Fibroblast of lung (primary cell): ENCODE measurements around the gene YRDC. TPM values are rescaled to one million over a fixed set of nuclear protein-coding genes. Genes with fewer than 3 reads are reported as not detected.
A peak's percentile ranks its signal among the peaks of the same experiment; 100 is the strongest.

Experiments used
- DNase-seq, 2 donors: peaks; one replicate each; pipeline versions ENCODE4 v3.0.0 to v3.0.0-alpha.2; 2010; ENCODE audit warnings: low read depth in 2 of 2
- H2AFZ ChIP-seq: 2 replicates; pipeline ENCODE4 v1.5.1; 2012; ENCODE audit warnings: low read length, control low read depth, inconsistent platforms
- H3K27ac ChIP-seq: 2 replicates; pipeline ENCODE4 v1.5.1; 2011; ENCODE audit warnings: low read length, control low read depth; ENCODE audit not compliant: insufficient read depth
- H3K27me3 ChIP-seq: 2 replicates; pipeline ENCODE4 v1.5.1; 2011; ENCODE audit warnings: mild to moderate bottlenecking, low read length; ENCODE audit not compliant: control insufficient read depth, insufficient read depth
- H3K36me3 ChIP-seq: 2 replicates; pipeline ENCODE4 v1.5.1; 2011; ENCODE audit warnings: low read length; ENCODE audit not compliant: control insufficient read depth, insufficient read depth
- H3K4me1 ChIP-seq: 2 replicates; pipeline ENCODE4 v1.5.1; 2011; ENCODE audit warnings: low read length; ENCODE audit not compliant: control insufficient read depth, insufficient read depth; ENCODE audit errors: extremely low read depth
- H3K4me2 ChIP-seq: 2 replicates; pipeline ENCODE4 v1.5.1; 2011; ENCODE audit warnings: low read length, control low read depth; ENCODE audit not compliant: insufficient read depth; ENCODE audit errors: extremely low read depth
- H3K4me3 ChIP-seq, 4 experiments: fragments of 200-600 bp in 1 of 4; sonication (generic) in 1 of 4; replicated peaks in 1 of 4; 2 replicates each; pipeline ENCODE4 v1.5.1; 2011 to 2016; ENCODE audit warnings: low read length in 4 of 4, low read depth in 3 of 4, mild to moderate bottlenecking in 3 of 4, control low read depth in 2 of 4, inconsistent platforms in 1 of 4, mixed read lengths in 1 of 4; ENCODE audit not compliant: insufficient read depth in 1 of 4; ENCODE audit errors: control extremely low read depth in 1 of 4
- H3K79me2 ChIP-seq: 2 replicates; pipeline ENCODE4 v1.5.1; 2012; ENCODE audit warnings: mild to moderate bottlenecking, low read length, inconsistent platforms; ENCODE audit not compliant: control insufficient read depth, insufficient read depth
- H3K9ac ChIP-seq: 2 replicates; pipeline ENCODE4 v1.5.1; 2011; ENCODE audit warnings: mild to moderate bottlenecking, low read length, control low read depth; ENCODE audit not compliant: insufficient read depth
- H3K9me3 ChIP-seq: 2 replicates; pipeline ENCODE4 v1.5.1; 2012; ENCODE audit warnings: low read depth, low read length; ENCODE audit not compliant: control insufficient read depth, insufficient read depth
- H4K20me1 ChIP-seq: 2 replicates; pipeline ENCODE4 v1.5.1; 2011; ENCODE audit warnings: low read length; ENCODE audit not compliant: control insufficient read depth, insufficient read depth; ENCODE audit errors: extremely low read depth
- EZH2 ChIP-seq: IDR thresholded peaks from 2 replicates; pipeline ENCODE4 v1.5.1; 2012; ENCODE audit warnings: low read length, control low read depth, mild to moderate bottlenecking; ENCODE audit errors: missing control alignments
- polyA plus RNA-seq, 2 donors: library from polyadenylated mRNA; depleted of rRNA in 1 of 2; stranded (reverse) in 1 of 2; unstranded in 1 of 2; fragments of >200 nt; gene quantifications; 2 replicates each; pipeline ENCODE4 v1.2.1, GENCODE V29; 2011 to 2012; ENCODE audit warnings: missing spikeins in 1 of 2
- total RNA-seq: library from RNA; depleted of rRNA; stranded (reverse); fragments of >200 nt; gene quantifications from 2 replicates; pipeline ENCODE4 v1.2.1, GENCODE V29; 2014
- TF ChIP-seq, protein P1 (sequence below), 2 donors: IDR thresholded peaks in 1 of 2; conservative IDR thresholded peaks in 1 of 2; 1 replicate in 1 of 2; 2 replicates in 1 of 2; pipeline ENCODE4 v1.5.1; 2011 to 2012; ENCODE audit warnings: low read length in 2 of 2, control low read depth in 1 of 2, inconsistent platforms in 1 of 2, low read depth in 1 of 2, mild to moderate bottlenecking in 1 of 2

YRDC gene
- total and polyA plus RNA-seq, 2 donors (not counting 1 experiment from before 2014, with no cell fraction given) = 9.9 to 14.0 TPM

DNA sequence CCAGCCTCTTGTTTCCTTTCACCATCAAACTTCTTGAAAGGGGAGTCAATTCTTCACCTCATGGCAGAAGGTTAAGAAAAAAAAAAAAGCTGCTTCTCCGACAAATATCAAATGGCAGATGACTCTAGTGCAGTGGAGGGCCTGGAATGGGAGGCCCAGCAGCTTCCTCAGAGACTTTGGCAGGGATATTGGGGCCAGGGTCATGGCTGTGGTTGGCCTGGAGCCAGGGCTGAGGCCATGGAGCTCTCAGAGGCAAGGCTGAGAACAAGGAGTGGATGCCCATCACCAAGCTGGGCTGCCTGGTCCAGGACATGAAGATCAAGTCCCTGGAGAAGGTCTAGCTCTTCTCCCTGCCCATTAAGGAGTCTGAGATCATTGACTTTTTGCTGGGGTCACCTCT, 32.7 kb upstream of the YRDC start:
- H3K36me3 ChIP-seq = peaks cover 10% of the 10 kb centered on the region
- no peak overlapping the region for H3K9ac ChIP-seq
- no peaks in the 10 kb centered on the region for H3K4me1 ChIP-seq
- DNase-seq = peak in 1 of 2 donors; percentile 47
- H3K27ac ChIP-seq = no peak overlapping the region
- H2AFZ ChIP-seq = no peak overlapping the region
- H3K9me3 ChIP-seq = no peaks in the 10 kb centered on the region
- no peak overlapping the region for H3K4me3 ChIP-seq
- no peaks in the 10 kb centered on the region for H4K20me1 ChIP-seq
- H3K27me3 ChIP-seq = no peaks in the 10 kb centered on the region
- TF ChIP-seq EZH2 = no peak
- TF ChIP-seq, protein P1, sequence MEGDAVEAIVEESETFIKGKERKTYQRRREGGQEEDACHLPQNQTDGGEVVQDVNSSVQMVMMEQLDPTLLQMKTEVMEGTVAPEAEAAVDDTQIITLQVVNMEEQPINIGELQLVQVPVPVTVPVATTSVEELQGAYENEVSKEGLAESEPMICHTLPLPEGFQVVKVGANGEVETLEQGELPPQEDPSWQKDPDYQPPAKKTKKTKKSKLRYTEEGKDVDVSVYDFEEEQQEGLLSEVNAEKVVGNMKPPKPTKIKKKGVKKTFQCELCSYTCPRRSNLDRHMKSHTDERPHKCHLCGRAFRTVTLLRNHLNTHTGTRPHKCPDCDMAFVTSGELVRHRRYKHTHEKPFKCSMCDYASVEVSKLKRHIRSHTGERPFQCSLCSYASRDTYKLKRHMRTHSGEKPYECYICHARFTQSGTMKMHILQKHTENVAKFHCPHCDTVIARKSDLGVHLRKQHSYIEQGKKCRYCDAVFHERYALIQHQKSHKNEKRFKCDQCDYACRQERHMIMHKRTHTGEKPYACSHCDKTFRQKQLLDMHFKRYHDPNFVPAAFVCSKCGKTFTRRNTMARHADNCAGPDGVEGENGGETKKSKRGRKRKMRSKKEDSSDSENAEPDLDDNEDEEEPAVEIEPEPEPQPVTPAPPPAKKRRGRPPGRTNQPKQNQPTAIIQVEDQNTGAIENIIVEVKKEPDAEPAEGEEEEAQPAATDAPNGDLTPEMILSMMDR (conservative IDR thresholded peaks at IDR 0.05 in 1 of 2, IDR thresholded peaks at IDR 0.05 in 1 of 2; ENCODE audit: low read depth in 1 of 2, low read length in 2 of 2) = no peak
- H3K4me2 ChIP-seq = no peak overlapping the region
- H3K79me2 ChIP-seq = peaks cover 9% of the 10 kb centered on the region

DNA sequence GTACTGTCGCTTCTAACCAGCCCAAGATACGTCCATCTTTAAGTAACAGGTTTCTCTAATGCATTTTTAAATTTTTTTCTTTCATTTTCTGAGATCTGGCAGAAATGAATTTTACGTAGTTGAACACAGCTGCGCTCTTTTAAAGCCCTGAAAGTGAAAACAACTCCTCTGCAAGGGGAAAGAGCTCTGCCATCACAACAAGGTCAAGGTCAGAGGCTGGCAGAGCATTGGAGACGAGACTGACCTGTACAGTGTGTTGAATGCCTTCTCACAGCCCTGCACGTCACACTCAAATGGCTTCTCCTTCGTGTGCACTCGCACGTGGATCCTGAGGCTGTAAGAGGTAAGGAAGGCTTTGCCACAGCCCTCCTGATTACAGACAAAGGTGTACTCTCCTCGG, 31.7 kb upstream of the YRDC start:
- Histone ChIP-seq H3K9me3 (no peaks in the 10 kb centered on the region), H3K4me2 (no peak overlapping the region), H3K27me3 (no peaks in the 10 kb centered on the region), H3K79me2 (peaks cover 4% of the 10 kb centered on the region), H2AFZ (no peak overlapping the region), H3K4me1 (no peaks in the 10 kb centered on the region), H3K9ac (no peak overlapping the region), H3K27ac (no peak overlapping the region), H3K4me3 (no peak overlapping the region), H4K20me1 (no peaks in the 10 kb centered on the region), H3K36me3 (peaks cover 12% of the 10 kb centered on the region)
- DNase-seq = no peak
- TF ChIP-seq EZH2 = no peak
- TF ChIP-seq, protein P1 (conservative IDR thresholded peaks at IDR 0.05 in 1 of 2, IDR thresholded peaks at IDR 0.05 in 1 of 2; ENCODE audit: low read depth in 1 of 2, low read length in 2 of 2) = no peak

DNA sequence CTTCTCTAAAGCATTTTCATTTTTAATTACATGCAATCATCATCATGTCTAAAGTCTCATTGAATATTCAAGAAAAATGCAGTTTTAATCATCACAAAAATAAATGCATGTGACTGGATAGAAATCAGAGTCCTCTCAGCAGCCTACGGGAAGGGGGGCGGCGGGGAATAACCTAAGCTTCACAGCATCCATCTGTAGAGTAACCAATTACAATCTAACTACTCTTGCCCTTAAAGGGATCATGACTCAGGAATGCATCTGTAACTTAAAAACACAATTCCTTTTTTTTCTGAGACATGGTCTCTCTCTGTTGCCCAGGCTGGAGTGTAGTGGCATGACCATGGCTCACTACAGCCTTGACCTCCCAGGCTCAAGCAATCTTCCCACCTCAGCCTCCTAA, 28.8 kb upstream of the YRDC start:
- peaks cover 12% of the 10 kb centered on the region for H3K36me3 ChIP-seq
- no peak overlapping the region for H2AFZ ChIP-seq
- H3K9ac ChIP-seq = no peak overlapping the region
- TF ChIP-seq EZH2 = no peak
- TF ChIP-seq, protein P1 (conservative IDR thresholded peaks at IDR 0.05 in 1 of 2, IDR thresholded peaks at IDR 0.05 in 1 of 2; ENCODE audit: low read depth in 1 of 2, low read length in 2 of 2) = no peak
- no peak overlapping the region for H3K4me2 ChIP-seq
- H3K9me3 ChIP-seq = no peaks in the 10 kb centered on the region
- no peak overlapping the region for H3K27ac ChIP-seq
- no peak for DNase-seq
- H4K20me1 ChIP-seq = no peaks in the 10 kb centered on the region
- H3K4me1 ChIP-seq = no peaks in the 10 kb centered on the region
- H3K4me3 ChIP-seq = no peak overlapping the region
- H3K27me3 ChIP-seq = no peaks in the 10 kb centered on the region
- H3K79me2 ChIP-seq = peaks cover 4% of the 10 kb centered on the region
